WERI-Rb-1 (cell line): ENCODE results near the gene SMOC2.

Source experiments
- DNase-seq: peaks from one replicate; pipeline ENCODE4 v3.0.0-alpha.2; 2020
- H3K27ac ChIP-seq: fragments of 250-450 bp; sonication (Bioruptor Pico); 2 replicates; pipeline ENCODE4 v1.5.1; 2020; ENCODE audit warnings: mild to moderate bottlenecking, moderate library complexity
- H3K27me3 ChIP-seq: fragments of 250-450 bp; sonication (Bioruptor Pico); 2 replicates; pipeline ENCODE4 v1.5.1; 2021; ENCODE audit warnings: mild to moderate bottlenecking, low read depth, moderate library complexity; ENCODE audit not compliant: insufficient read depth, severe bottlenecking
- H3K36me3 ChIP-seq: fragments of 250-450 bp; sonication (Bioruptor Pico); 2 replicates; pipeline ENCODE4 v1.5.1; 2020; ENCODE audit warnings: mild to moderate bottlenecking, moderate library complexity
- H3K4me3 ChIP-seq: 2 replicates; pipeline ENCODE4 v1.5.1; 2011; ENCODE audit warnings: low read depth, mild to moderate bottlenecking, control low read depth, low read length
- H3K9me3 ChIP-seq: fragments of 250-450 bp; sonication (Bioruptor Pico); 2 replicates; pipeline ENCODE4 v1.5.1; 2021; ENCODE audit warnings: mild to moderate bottlenecking, moderate library complexity; ENCODE audit not compliant: severe bottlenecking
- CTCF ChIP-seq: IDR thresholded peaks from 2 replicates; pipeline ENCODE4 v1.5.1; 2011; ENCODE audit warnings: low read depth, mild to moderate bottlenecking, control low read depth, inconsistent platforms, low read length

SMOC2 gene

GRCh38 chr6:168574075-168574698, 133.2 kb downstream of the SMOC2 start:
- H3K9me3 ChIP-seq: no peaks in the 10 kb centered on the region
- no peak for TF ChIP-seq CTCF
- no peaks in the 10 kb centered on the region for H3K36me3 ChIP-seq
- H3K27ac ChIP-seq: no peak overlapping the region
- no peaks in the 10 kb centered on the region for H3K27me3 ChIP-seq
- no peak for DNase-seq
- no peak overlapping the region for H3K4me3 ChIP-seq

- DNase-seq: peak; percentile 38
- Histone ChIP-seq H3K9me3 (no peaks in the 10 kb centered on the region), H3K27ac (no peak overlapping the region), H3K4me3 (no peak overlapping the region), H3K27me3 (no peaks in the 10 kb centered on the region), H3K36me3 (no peaks in the 10 kb centered on the region)
- no peak for TF ChIP-seq CTCF
These were observed 133.8 kb downstream of the SMOC2 start for GRCh38 chr6:168574699-168575195.

- TF ChIP-seq CTCF: no peak
- Histone ChIP-seq H3K9me3 (no peaks in the 10 kb centered on the region), H3K27me3 (no peaks in the 10 kb centered on the region), H3K4me3 (no peak overlapping the region), H3K27ac (no peak overlapping the region), H3K36me3 (no peaks in the 10 kb centered on the region)
- DNase-seq: no peak
These were observed 134.5 kb downstream of the SMOC2 start for GRCh38 chr6:168575346-168576098.

GRCh38 chr6:168576388-168576787, 135.4 kb downstream of the SMOC2 start:
- TF ChIP-seq CTCF: no peak
- Histone ChIP-seq H3K9me3 (no peaks in the 10 kb centered on the region), H3K36me3 (no peaks in the 10 kb centered on the region), H3K27ac (no peak overlapping the region), H3K4me3 (no peak overlapping the region), H3K27me3 (no peaks in the 10 kb centered on the region)
- DNase-seq: no peak

GRCh38 chr6:168577496-168577895, 136.5 kb downstream of the SMOC2 start:
- Histone ChIP-seq H3K27me3 (no peaks in the 10 kb centered on the region), H3K4me3 (no peak overlapping the region), H3K27ac (no peak overlapping the region), H3K9me3 (no peaks in the 10 kb centered on the region), H3K36me3 (no peaks in the 10 kb centered on the region)
- no peak for TF ChIP-seq CTCF
- no peak for DNase-seq
